Body of pancreas (tissue), 4 donors: ENCODE results near the gene KCNN3. TPM values are rescaled to one million over a fixed set of nuclear protein-coding genes. Genes with fewer than 3 reads are reported as not detected.
A peak's percentile ranks its signal among the peaks of the same experiment; 100 is the strongest.

Source experiments
- ATAC-seq: fragments of 150-250 bp; one replicate; pipeline ENCODE4 v1.9.1; 2016
- DNase-seq, 4 donors: peaks; one replicate each; pipeline ENCODE4 v3.0.0-alpha.2; 2019
- H3K27ac ChIP-seq, 4 donors: fragments of 200-600 bp; sonication (generic); 1 replicate in 3 of 4; 2 replicates in 1 of 4; pipeline versions ENCODE4 v1.5.1 to v1.6.1; 2016 to 2019; ENCODE audit warnings: mild to moderate bottlenecking in 1 of 4, mixed read lengths in 1 of 4, moderate library complexity in 1 of 4
- H3K27me3 ChIP-seq, 2 donors: fragments of 200-600 bp; sonication (generic); one replicate each; pipeline ENCODE4 v1.6.0; 2016; ENCODE audit warnings: mild to moderate bottlenecking in 1 of 2
- H3K36me3 ChIP-seq, 2 donors: fragments of 200-600 bp; sonication (generic); replicated peaks in 1 of 2; 2 replicates each; pipeline ENCODE4 v1.5.1; 2016; ENCODE audit warnings: low read depth in 2 of 2; ENCODE audit not compliant: insufficient read depth in 1 of 2
- H3K4me1 ChIP-seq: fragments of 200-600 bp; sonication (generic); one replicate; pipeline ENCODE4 v1.6.0; 2016
- H3K4me3 ChIP-seq, 2 donors: fragments of 200-600 bp; sonication (generic); 1 replicate in 1 of 2; 2 replicates in 1 of 2; pipeline ENCODE4 v1.5.1; 2016 to 2019
- H3K9me3 ChIP-seq, 3 donors: fragments of 200-600 bp; sonication (generic); 1 replicate in 2 of 3; 2 replicates in 1 of 3; pipeline ENCODE4 v1.5.1; 2016
- CTCF ChIP-seq, 7 experiments: fragments of 450-650 bp in 4 of 7; fragments of 200-600 bp in 3 of 7; sonication (generic) in 3 of 7; IDR thresholded peaks; one replicate each; pipeline ENCODE4 v1.5.1; 2016 to 2019; ENCODE audit warnings: antibody characterized with exemption in 7 of 7
- POLR2A ChIP-seq, 3 donors: fragments of 450-650 bp; IDR thresholded peaks; one replicate each; pipeline ENCODE4 v1.6.1; 2016; ENCODE audit warnings: antibody characterized with exemption in 3 of 3, mild to moderate bottlenecking in 2 of 3
- WGBS, 2 donors: methylation state at CpG; one replicate each; pipeline ENCODE4 v1.1.5; 2017; 5-methylcytosine and 5-hydroxymethylcytosine counted together
- intact Hi-C: fragments of 100-400 bp; cut with DNase I; formaldehyde crosslinking; loops from one replicate; pipeline ENCODE4 v1.15.1; 2023
- total RNA-seq, 2 donors: library from RNA; depleted of rRNA; stranded (reverse); fragments of >200 nt; gene quantifications; one replicate each; pipeline ENCODE4 v1.1.0, GENCODE V29; 2016

KCNN3 gene
- total RNA-seq, 2 donors from 2014 or later, result 0.33 to 1.6 TPM

GRCh38 chr1:154745286-154745731 is 124.8 kb downstream of the KCNN3 start:
- intact Hi-C loops, result no loop called here

GRCh38 chr1:154744352-154745035 is 125.6 kb downstream of the KCNN3 start:
- Histone ChIP-seq H3K4me3 (no peak overlapping the region), H3K4me1 (no peaks in the 10 kb centered on the region), H3K36me3 (no peaks in the 10 kb centered on the region), H3K27me3 (no peaks in the 10 kb centered on the region), H3K27ac (no peak overlapping the region), H3K9me3 (no peaks in the 10 kb centered on the region)
- DNase-seq, result no peak
- TF ChIP-seq POLR2A (IDR thresholded peaks at IDR 0.05), result no peak
- TF ChIP-seq CTCF (IDR thresholded peaks at IDR 0.05), result no peak
- intact Hi-C loops, result no loop called here
- ATAC-seq, result no peak
- 80 to 88% methylated on average over 9 of the region's 9 CpGs for WGBS, 2 donors

More at GRCh38 chr1:154745286-154745731, 124.8 kb downstream of the KCNN3 start:
- Histone ChIP-seq H3K4me3 (no peak overlapping the region), H3K36me3 (no peaks in the 10 kb centered on the region), H3K4me1 (no peaks in the 10 kb centered on the region), H3K27ac (no peak overlapping the region), H3K9me3 (no peaks in the 10 kb centered on the region), H3K27me3 (no peaks in the 10 kb centered on the region)
- 48 to 53% methylated on average over 5 of the region's 5 CpGs for WGBS, 2 donors
- DNase-seq (peak in 3 of 4 donors; percentile 21 to 32 (median 27)), ATAC-seq (peak; percentile 31)
- TF ChIP-seq POLR2A (IDR thresholded peaks at IDR 0.05) (no peak), CTCF (IDR thresholded peaks at IDR 0.05) (no peak)

GRCh38 chr1:154743526-154744036 is 126.5 kb downstream of the KCNN3 start:
- TF ChIP-seq POLR2A (IDR thresholded peaks at IDR 0.05) (no peak), CTCF (IDR thresholded peaks at IDR 0.05) (no peak)
- DNase-seq (no peak), ATAC-seq (no peak)
- Histone ChIP-seq H3K9me3 (no peaks in the 10 kb centered on the region), H3K4me3 (no peak overlapping the region), H3K27ac (no peak overlapping the region), H3K36me3 (no peaks in the 10 kb centered on the region), H3K27me3 (no peaks in the 10 kb centered on the region), H3K4me1 (no peaks in the 10 kb centered on the region)
- intact Hi-C loops, result no loop called here
- 72 to 76% methylated on average over 9 of the region's 9 CpGs for WGBS, 2 donors

- TF ChIP-seq CTCF (IDR thresholded peaks at IDR 0.05), result no peak
- DNase-seq, result no peak
- no peaks in the 10 kb centered on the region for H3K36me3 ChIP-seq
- no peak overlapping the region for H3K27ac ChIP-seq
- no peaks in the 10 kb centered on the region for H3K27me3 ChIP-seq
- WGBS, 2 donors, result 53 to 57% methylated on average over 5 to 11 of the region's 11 CpGs
- no peaks in the 10 kb centered on the region for H3K9me3 ChIP-seq
- no peak overlapping the region for H3K4me3 ChIP-seq
- no peak for ATAC-seq
- intact Hi-C loops, result no loop called here
- H3K4me1 ChIP-seq, result no peaks in the 10 kb centered on the region
Measured at GRCh38 chr1:154742606-154743005, 127.5 kb downstream of the KCNN3 start.
